H4 (cell line): Measurements from ENCODE around the gene UNC93B1. TPM values are rescaled to one million over a fixed set of nuclear protein-coding genes. Genes with fewer than 3 reads are reported as not detected.

Experiments
- DNase-seq: peaks from one replicate; pipeline ENCODE4 v3.0.0-alpha.2; 2015; ENCODE audit warnings: low spot score
- total RNA-seq: library from RNA; depleted of rRNA; stranded (reverse); fragments of >200 nt; shearing (Covaris generic); gene quantifications from 2 replicates; pipeline ENCODE4 v1.2.3, GENCODE V29; 2014; rRNA removed

UNC93B1 gene, protein sequence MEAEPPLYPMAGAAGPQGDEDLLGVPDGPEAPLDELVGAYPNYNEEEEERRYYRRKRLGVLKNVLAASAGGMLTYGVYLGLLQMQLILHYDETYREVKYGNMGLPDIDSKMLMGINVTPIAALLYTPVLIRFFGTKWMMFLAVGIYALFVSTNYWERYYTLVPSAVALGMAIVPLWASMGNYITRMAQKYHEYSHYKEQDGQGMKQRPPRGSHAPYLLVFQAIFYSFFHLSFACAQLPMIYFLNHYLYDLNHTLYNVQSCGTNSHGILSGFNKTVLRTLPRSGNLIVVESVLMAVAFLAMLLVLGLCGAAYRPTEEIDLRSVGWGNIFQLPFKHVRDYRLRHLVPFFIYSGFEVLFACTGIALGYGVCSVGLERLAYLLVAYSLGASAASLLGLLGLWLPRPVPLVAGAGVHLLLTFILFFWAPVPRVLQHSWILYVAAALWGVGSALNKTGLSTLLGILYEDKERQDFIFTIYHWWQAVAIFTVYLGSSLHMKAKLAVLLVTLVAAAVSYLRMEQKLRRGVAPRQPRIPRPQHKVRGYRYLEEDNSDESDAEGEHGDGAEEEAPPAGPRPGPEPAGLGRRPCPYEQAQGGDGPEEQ
- total RNA-seq: 28.0 and 28.7 TPM in 2 replicates

DNA sequence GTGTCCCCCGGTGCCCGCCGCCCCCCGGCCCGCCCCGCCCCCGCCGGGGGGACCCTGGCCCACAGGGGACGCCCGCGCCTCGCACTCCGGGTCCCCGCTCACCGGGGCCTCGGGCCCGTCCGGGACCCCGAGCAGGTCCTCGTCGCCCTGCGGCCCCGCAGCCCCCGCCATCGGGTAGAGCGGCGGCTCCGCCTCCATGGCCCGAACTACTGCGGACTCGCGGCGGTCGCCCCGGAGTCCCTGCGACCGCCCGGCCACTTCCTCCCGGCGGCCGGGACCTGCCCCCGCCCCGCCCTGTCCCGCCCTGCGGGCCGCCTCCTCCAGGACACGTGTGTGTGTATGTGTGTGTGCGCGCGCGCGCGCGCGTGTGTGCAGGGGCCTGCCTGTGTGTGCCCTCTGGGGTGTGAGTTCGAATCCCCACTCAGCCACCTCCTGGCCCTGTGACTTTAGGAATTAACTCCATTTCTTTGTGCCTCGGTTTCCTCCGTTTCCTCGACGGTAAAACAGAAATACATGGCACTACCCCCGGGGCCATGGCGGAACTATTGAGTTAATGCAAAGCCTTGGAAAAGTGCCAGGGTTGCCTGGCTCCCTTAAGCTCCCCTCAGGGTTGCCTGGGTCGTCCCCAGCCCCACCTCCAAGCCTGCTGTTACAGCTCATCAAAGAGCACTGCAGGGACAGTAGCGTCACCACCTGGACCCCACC lies at the start of gene UNC93B1:
TSS of gene UNC93B1 (minus strand) at position 252 of the 705 bp plus-strand sequence. CDS start at position 198, 54 bp downstream.
- peak; percentile 73 for DNase-seq

DNA sequence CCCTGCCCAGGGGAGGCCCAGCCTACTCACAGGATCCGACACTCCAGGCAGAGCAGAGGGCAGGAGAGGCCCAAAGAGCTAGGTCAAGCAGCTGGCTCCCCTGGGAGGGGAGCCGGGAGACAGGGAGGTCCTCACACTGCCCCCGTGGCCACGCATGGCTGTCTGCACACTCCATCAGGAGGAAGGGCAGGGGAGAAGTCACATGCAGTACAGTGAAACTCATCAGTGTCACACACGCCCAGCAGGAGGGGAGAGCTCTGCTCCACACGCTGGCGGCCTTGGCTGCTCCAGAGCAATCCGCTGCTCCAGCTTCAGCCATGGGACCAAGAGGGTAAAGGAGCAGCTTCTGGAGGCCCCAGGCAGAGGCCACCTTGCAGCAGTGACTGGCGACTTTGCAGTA lies 49.2 kb upstream of the UNC93B1 start:
- DNase-seq: no peak

DNA sequence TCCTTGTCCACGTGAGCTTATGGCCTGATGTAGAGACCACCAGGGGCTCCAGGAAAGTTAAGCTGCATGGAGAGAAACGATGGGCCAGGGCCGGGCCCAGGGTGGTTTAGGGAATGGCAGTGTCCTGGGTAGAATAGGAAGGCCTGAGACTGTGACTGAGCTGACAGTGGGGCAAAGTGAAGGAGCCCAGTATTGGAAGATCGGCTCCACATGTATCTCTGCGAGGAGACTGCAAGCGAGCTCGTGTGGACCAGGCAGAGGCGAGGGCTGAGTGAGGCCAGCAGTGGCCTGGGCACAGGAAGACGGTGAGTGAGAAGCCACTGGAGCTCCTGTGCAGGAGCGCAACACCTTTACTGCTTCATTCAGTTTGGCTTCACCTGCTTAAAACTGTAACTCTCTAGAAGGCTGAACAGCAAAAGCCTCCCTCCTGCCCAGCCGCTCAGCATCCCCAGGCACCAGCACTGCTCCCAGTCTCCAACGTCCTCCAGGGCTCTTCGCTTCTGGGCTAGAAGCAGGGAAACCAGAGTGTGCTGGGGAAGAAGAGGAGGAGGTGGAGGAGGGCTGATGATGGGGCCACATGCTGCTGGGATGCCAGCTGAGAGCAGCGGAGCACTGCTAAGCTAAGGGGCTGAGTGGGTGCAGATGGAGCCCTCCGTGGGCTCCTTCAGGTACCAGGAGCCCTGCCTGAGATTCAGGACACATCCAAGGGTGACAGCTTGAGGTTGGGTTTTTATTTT lies 48.4 kb upstream of the UNC93B1 start:
- DNase-seq: no peak

DNA sequence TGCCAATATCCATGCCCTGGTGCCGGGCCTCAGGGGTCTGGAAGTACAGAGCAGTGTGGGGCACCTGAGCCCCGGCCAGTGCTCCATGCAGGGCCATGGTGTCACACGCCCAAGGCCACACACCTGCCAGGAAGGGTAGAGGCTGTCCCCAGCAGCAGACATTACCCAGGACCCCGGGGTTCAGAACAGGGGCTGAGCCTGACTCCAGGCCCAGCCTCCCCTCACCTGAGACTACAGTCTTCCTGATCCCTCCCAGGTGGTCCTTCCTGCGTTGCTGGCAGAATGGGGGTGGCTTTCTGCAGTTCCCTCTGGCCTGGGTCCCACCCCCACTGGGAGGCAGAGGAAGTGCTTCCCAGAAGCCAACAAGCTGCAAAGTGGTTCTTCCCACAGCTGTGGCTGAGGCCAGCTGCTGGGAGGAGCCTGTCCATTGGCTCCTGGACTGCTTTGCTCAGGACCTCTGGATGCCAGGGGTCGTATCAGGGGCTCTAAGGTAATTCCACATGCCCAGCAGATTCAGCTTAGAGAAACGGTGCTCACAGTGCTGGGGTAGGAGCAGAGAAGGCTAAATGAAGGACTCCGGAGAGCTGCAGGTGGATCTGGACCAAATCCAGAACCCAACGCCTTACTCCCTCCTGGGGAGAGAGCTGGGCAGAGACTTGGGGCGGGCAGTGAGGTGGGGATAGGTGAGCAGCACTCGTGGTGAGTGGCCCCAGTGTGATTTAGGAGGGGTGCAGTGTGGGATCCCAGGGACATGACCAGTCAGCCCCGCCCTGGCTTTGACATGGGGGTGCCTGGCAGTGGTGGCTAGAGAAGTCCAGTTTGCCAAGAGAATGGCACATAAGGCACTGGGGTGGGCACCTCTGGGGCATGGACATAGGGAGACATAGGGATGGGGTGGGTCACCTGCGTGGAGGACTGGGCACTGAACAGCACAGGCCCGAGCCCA lies 47.6 kb upstream of the UNC93B1 start:
- DNase-seq: no peak

DNA sequence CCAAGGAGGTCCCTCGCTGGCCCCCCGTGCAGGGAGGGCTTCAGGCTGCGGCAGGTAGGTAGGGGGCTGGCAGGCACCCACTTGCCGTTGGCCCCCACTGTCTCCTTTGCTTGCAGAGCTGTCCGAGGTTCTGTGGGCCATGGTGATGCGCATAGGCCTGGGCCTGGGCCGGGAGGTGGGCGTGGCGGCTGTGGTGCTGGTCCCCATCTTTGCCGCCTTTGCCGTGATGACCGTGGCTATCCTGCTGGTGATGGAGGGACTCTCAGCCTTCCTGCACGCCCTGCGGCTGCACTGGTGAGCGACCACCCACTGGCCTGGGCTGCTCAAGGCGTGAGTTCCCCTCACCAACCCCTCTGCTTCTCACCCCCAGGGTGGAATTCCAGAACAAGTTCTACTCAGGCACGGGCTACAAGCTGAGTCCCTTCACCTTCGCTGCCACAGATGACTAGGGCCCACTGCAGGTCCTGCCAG lies 46.5 kb upstream of the UNC93B1 start:
- DNase-seq: no peak

DNA sequence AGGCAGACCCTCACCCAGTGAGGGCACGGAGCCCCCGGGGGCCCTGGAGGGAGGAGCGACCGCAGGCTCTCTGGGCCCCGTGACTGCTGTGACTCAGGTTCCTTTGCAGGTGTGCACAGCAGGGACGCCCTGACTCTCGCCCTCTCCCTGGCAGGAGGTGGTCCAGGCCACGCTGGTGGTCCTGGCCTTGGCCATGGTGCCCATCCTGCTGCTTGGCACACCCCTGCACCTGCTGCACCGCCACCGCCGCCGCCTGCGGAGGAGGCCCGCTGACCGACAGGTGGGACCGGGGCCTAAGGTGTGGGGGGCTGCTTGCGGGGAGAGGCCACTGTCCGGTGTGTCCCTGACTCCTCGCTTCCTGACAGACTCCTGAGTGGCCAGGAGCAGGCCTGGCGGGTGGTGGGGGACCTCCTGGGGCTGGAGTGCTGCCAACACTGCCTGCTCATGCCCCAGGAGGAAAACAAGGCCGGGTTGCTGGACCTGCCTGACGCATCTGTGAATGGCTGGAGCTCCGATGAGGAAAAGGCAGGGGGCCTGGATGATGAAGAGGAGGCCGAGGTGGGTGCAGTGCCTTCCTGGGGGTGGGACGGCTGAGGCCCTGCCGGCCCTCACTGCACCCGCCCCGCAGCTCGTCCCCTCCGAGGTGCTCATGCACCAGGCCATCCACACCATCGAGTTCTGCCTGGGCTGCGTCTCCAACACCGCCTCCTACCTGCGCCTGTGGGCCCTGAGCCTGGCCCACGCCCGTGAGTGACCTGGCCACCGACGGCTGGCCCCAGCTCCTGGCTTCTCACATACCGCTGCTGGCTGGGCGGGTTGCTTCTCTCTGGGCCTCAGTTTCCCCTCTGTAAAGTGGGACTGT lies 45.8 kb upstream of the UNC93B1 start:
- no peak for DNase-seq

DNA sequence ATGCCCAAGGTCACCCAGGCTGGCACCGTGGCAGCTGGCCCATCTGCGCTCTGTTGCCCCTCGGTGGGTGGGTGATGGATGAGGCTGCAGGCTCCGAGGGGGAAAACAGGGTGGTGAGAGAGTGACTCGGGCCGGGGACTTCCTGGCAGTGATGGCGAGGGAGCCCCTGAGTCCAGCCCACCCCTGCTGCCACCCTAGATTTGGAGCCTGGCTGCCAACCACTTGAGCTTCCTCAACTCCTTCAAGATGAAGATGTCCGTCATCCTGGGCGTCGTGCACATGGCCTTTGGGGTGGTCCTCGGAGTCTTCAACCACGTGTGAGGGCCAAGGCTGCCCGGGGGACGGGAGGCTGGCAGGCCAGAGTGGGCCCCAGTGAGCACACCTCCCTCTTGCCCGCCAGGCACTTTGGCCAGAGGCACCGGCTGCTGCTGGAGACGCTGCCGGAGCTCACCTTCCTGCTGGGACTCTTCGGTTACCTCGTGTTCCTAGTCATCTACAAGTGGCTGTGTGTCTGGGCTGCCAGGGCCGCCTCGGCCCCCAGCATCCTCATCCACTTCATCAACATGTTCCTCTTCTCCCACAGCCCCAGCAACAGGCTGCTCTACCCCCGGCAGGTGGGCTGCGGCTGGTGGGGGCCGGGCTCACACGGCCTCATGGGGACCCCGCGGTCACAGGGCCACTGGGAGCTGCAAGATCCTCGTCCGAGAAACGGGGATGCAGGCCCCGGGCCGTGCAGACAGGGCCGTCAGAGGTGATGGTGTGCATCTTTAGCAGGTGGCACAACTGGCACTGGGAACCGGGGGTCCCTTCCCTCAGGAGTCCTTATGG lies 45.0 kb upstream of the UNC93B1 start:
- no peak for DNase-seq

DNA sequence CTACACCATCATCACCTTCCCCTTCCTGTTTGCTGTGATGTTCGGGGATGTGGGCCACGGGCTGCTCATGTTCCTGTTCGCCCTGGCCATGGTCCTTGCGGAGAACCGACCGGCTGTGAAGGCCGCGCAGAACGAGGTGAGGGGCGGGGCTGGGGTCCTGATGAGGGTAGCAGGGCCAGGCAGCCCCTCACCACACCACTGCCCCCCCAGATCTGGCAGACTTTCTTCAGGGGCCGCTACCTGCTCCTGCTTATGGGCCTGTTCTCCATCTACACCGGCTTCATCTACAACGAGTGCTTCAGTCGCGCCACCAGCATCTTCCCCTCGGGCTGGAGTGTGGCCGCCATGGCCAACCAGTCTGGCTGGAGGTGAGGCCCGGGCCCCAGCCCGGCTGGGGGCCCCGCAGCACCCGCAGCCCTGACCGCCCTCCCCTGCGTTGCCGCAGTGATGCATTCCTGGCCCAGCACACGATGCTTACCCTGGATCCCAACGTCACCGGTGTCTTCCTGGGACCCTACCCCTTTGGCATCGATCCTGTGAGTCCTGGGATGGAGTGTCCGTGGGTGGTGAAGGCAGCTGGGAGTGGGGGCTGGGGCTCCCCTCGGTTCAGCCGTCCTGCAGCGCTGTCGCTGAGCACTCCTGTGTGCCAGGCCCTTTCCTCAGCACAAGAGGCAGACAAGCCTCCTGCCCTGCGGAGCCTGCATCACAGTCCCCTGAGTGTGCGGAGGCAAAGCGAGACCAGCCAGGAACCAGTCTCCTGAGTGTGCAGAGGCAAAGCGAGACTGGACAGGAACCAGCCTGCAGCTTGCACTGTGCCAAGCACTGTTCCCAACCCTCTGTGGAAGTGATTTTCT lies 43.8 kb upstream of the UNC93B1 start:
- no peak for DNase-seq

DNA sequence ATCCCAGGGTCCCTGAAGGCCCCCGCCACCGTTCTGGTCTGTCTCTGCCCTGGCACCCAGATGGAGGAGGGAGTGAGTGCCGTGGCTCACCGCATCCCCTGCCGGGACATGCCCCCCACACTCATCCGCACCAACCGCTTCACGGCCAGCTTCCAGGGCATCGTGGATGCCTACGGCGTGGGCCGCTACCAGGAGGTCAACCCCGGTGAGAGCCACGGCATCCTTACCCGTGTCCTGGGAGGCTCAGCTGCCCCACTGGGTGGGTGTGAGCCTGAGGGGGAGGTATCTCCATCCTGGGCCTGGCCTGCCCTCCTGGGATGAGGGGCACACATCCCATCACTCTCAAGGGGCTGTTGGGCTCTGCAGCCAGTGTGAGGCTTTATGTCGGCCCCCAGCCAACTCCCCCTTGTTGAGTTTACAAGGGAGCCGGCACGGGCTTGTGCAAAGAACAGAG lies 41.0 kb upstream of the UNC93B1 start:
- no peak for DNase-seq

DNA sequence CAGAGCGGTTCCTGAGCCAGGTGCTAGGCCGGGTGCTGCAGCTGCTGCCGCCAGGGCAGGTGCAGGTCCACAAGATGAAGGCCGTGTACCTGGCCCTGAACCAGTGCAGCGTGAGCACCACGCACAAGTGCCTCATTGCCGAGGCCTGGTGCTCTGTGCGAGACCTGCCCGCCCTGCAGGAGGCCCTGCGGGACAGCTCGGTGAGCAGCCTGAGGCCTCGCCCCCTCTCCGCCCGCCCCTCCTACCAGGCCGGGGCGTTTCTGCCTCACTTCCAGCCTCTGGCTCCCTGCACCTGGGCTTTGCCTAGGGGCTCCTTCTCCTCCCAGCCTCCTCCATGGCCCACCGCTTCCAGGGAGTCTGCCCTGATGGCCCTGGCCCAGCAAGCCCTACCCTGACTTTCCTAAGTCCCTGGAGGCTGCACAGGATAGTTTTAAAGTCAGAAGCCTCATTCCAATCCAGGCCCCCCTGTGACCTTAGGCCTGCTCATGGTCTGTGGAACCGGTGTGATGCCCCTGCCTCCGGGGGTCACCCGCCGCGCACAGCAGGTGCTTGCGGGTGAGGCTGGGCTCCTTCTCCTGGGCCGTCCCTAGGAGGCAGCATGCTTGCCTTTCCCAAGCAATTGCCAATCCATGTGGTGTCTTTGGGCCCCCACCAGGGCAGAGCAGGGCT lies 40.4 kb upstream of the UNC93B1 start:
- no peak for DNase-seq

DNA sequence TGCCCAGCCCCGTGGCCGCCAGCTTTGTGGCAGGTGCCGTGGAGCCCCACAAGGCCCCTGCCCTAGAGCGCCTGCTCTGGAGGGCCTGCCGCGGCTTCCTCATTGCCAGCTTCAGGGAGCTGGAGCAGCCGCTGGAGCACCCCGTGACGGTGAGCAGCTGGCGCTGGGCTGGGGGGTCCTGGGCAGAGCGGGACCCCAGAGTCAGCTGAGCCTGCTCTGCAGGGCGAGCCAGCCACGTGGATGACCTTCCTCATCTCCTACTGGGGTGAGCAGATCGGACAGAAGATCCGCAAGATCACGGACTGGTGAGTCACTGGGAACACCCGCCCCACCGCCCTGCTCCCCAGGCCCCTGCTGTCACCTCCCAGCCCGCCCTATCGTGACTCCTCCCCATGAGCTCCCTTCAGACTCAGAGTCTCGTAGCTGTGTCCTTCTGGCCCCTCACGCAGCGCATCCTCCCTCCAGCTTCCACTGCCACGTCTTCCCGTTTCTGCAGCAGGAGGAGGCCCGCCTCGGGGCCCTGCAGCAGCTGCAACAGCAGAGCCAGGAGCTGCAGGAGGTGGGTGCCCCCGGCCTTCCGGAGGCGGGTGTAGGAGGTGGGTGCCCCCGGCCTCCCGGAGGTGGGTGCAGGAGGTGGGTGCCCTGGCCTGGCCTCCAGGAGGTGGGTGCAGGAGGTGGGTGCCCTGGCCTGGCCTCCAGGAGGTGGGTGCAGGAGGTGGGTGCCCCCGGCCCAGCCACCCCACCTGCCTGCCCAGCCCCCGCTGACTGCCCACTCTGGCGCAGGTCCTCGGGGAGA lies 39.6 kb upstream of the UNC93B1 start:
- DNase-seq: no peak

DNA sequence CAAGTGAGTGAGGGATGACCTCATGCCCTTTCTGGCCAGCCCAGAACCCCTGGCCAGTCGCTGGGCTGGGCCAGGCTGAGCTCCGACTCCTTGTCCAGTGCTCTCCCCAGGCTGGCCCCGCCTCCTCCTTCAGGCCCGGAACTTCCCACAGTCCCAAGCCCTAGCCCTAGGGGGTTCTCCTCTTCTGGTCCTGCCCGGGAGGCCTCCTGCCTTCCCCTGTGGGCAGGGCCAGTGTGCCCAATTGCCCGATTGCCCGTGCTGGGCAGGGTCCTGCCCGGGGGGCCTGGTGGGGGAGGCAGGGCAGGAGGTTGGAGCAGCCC lies 39.1 kb upstream of the UNC93B1 start:
- DNase-seq: no peak

DNA sequence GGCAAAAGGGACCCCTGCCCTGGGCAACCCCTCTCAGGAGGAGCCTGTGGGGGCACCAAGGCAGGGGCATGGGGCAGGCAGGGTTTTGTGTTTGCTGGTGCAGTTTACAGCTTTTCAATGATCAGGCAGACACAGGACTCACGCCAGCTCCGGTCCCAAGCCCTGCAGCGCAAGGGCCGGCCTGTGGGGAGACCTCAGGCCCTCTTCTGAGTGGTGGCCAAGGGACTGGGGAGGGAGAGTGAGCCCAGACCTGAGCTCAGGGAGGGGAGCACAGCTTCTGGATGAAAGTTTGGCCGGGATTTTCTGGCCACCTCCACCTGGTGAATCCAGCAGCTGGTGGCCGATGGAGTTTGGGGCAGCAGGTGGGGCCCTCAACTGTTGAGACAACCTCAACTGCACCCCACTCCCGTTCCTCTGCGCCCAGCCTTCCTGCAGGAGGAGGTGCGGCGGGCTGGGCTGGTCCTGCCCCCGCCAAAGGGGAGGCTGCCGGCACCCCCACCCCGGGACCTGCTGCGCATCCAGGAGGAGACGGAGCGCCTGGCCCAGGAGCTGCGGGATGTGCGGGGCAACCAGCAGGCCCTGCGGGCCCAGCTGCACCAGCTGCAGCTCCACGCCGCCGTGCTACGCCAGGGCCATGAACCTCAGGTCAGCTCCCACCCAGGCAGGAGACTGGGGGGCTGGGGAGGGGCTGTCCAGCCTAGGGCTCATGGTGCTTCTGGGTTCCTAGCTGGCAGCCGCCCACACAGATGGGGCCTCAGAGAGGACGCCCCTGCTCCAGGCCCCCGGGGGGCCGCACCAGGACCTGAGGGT lies 38.5 kb upstream of the UNC93B1 start:
- no peak for DNase-seq

DNA sequence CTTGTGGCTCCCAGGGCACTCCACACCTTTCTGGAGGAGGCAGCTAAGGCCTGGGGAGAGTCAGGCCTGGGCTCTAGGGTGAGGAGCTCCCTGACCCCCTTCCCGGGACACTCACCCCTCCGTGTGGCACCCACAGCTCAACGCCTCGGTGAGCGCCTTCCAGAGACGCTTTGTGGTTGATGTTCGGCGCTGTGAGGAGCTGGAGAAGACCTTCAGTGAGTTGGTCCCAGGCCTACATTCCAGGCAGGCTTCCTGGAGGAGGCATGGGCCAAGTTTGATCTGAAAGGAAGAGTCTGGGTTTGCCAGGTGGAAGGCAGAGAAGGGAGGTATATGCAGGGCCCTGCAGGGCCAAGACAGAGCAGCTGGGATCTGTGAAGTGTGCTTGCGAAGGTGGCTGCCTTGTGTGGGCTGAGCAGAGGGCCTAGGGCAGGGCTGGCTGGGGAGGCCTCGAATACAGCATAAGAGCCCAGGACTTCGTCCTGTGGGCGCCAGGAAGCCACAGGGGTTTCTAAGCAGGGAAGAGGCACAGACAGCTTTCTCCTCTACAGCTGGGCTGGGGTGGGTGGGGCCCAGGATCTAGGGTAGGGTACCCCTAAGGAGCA lies 37.8 kb upstream of the UNC93B1 start:
- no peak for DNase-seq

DNA sequence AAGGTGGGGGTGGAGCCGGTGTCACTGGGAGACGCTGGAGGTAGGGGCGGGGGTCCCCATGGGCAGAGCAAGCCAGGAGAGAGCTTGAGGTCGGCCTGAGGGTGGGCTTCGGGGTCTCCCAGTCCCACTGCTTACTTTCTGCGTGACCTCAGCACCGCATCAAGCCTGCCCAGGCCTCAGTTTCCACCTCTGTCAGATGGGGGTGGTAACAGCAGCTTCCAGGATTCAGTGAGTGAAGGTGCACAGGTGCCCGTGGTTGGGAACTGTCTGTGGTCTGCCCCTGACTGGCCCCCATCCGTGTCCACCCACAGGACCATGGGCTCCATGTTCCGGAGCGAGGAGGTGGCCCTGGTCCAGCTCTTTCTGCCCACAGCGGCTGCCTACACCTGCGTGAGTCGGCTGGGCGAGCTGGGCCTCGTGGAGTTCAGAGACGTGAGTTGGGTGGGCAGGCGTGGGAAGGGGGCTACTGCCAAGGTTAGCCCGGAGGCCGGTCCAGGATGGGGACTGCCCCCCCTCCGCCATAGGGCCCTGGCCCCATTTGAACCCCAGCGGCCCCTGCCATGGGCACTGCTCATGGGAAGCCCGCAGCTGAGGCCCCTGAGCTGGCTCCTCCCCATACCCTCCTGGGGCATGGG lies 37.2 kb upstream of the UNC93B1 start:
- no peak for DNase-seq
